ENCODE measurements around the gene BRMS1.
"Not testable (repeated sequence)": the region's sequence is repeated elsewhere in the genome, so short reads cannot be mapped to it uniquely, and the experiment has no call there.

BRMS1 gene

GRCh38 chr11:66363187-66363601 lies 18.3 kb upstream of the BRMS1 start:
- peak; percentile 1 for DNase-seq (ENCODE audit: low spot score)

DNA sequence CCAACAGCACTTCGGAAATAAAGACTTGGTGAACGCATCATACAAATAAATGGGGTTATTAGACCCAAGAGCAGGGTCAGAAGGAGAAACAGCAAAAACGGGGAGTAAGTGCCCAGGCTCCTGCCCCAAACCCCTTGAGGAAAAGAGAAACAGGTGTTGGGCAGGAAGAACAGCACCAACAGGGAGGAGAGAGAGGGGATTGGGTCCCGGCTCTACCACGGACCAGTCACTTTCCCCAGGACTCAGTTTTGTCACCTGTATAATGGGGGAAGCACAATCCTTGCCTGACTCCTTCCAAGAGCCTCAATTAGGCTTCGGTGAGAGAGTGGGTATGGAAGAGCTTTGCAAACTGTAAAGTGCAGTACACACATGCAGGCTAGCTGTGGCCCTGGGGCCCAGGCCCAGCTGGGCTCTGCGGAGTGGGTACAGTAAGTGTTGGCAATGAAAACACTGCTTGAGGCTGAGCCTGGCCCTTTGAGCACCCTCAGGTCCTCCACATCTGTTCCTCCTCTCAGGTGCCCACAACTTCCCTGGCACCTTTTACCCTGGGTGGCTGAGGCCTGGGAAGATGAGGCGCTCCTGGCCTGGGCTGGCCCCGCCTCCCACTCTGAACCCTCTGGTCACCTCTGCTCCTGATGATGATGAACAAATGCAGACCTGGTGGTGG lies 17.7 kb upstream of the BRMS1 start:
- DNase-seq (ENCODE audit: low spot score): peak; percentile 1

- peak; percentile 1 for DNase-seq (ENCODE audit: low spot score)
These were observed 16.6 kb upstream of the BRMS1 start for GRCh38 chr11:66361502-66361941.

DNA sequence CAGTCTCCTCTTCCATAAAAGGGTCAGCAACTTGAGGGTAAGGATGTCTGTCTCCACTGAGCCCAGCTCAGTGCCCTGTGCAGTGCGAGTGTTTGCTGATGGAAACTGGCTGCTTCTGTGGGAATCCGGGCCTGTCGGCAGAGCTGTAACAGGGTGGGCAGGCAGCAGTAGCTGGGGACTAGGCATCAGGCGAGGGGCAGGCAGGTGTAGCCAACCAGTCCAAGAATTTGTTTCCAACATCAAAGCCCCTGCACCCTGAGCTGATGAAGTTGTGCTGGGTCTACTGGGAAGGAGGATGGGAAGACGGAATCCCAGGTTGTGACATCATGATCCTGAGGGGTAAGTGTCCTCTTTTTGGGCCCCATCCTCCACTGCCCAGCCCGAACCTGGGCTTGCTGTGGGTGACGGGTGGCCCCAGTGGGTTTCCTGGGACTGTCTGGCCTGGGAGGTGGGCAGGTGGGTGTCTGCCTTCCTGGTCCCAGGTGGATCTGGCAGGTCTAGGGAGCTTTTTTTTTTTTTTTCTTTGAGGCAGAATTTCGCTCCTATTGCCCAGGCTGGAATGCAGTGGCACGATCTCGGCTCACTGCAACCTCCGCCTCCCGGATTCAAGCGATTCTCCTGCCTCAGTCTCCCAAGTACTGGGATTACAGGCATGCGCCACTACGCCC lies 15.6 kb upstream of the BRMS1 start:
- no peak for DNase-seq (ENCODE audit: low spot score)

DNA sequence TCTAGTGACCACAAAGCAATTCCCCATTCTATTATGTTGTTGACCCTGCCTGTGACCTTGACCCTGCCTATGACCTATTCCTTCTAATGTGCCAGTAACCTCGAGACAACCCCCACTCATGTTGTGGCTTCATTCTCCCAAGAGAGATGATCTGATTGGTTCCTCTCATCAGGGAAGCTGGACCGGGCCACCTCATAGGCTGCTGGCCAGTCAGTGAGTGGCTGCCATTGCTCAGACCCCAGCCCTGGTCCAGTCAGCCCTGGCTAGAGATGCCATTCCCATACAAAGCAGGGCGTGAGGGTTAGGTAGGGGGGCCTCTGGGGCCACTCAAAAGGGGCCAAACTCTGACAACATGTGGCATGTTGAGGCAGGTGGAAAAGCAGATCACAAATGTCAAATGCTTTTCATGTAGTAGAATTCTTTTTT lies 14.8 kb upstream of the BRMS1 start:
- peak; percentile 1 for DNase-seq (ENCODE audit: low spot score)

- not testable (repeated sequence) for DNase-seq (ENCODE audit: low spot score)
These were observed 5.8 kb upstream of the BRMS1 start for GRCh38 chr11:66350560-66351235.

DNA sequence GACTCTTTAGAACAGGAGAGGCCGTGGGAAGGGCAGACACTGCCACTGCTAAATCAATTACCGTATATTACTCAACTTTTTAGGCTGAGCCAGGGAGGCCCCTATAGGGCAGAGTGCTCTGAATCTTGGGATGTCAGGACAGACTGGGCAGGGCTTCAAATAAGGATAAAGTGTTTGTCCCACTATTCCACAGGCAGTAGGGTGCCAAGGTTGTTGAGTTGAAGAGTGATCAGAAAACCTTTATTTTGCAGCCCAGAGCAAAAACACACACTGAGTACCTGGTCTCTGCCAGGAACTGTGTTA lies 4.1 kb upstream of the BRMS1 start:
- no peak for DNase-seq (ENCODE audit: low spot score)

GRCh38 chr11:66347425-66348276 lies 2.7 kb upstream of the BRMS1 start, which contains the start of gene B4GAT1:
Gene B4GAT1, minus strand, starts transcription at chr11:66347629. Its CDS starts 84 bp downstream, at chr11:66347545.
- peak; percentile 70 for DNase-seq (ENCODE audit: low spot score)

- DNase-seq (ENCODE audit: low spot score): no peak
These were observed 1.8 kb upstream of the BRMS1 start for GRCh38 chr11:66346476-66347424.

GRCh38 chr11:66345316-66345649 lies 379 bp upstream of the BRMS1 start:
- no peak for DNase-seq (ENCODE audit: low spot score)

- DNase-seq (ENCODE audit: low spot score): no peak
These were observed 1.7 kb downstream of the BRMS1 start for GRCh38 chr11:66343176-66343575.

- DNase-seq (ENCODE audit: low spot score): no peak
These were observed 3.3 kb downstream of the BRMS1 start for GRCh38 chr11:66341502-66342126.

GRCh38 chr11:66340596-66341501 lies 4.1 kb downstream of the BRMS1 start:
- DNase-seq (ENCODE audit: low spot score): no peak

GRCh38 chr11:66339686-66340483 lies 5.0 kb downstream of the BRMS1 start:
- no peak for DNase-seq (ENCODE audit: low spot score)

- no peak for DNase-seq (ENCODE audit: low spot score)
These were observed 5.7 kb downstream of the BRMS1 start for GRCh38 chr11:66339162-66339675.

- DNase-seq (ENCODE audit: low spot score): no peak
These were observed 6.4 kb downstream of the BRMS1 start for GRCh38 chr11:66338276-66339161.

GRCh38 chr11:66337103-66337899 lies 7.6 kb downstream of the BRMS1 start:
- no peak for DNase-seq (ENCODE audit: low spot score)

All from germinal center (tissue), 1 donor.